Neutrophil (primary cell): ENCODE measurements around the gene TMIE.
"Not testable (repeated sequence)": the region's sequence is repeated elsewhere in the genome, so short reads cannot be mapped to it uniquely, and the experiment has no call there.

Source experiments
- H3K27ac ChIP-seq: fragments of 200-600 bp; sonication (generic); 2 replicates; pipeline ENCODE4 v1.5.1; 2016; ENCODE audit warnings: mild to moderate bottlenecking, moderate library complexity
- H3K27me3 ChIP-seq: fragments of 200-600 bp; sonication (generic); 2 replicates; pipeline ENCODE4 v1.6.0; 2016; ENCODE audit warnings: mild to moderate bottlenecking
- H3K36me3 ChIP-seq: fragments of 200-600 bp; sonication (generic); 2 replicates; pipeline ENCODE4 v1.5.1; 2017
- H3K4me1 ChIP-seq, 2 experiments: fragments of 200-600 bp in 1 of 2; sonication (generic) in 1 of 2; 1 replicate in 1 of 2; 2 replicates in 1 of 2; pipeline versions ENCODE4 v1.5.1 to v1.6.1; 2013 to 2016; ENCODE audit warnings: low read depth in 1 of 2, low read length in 1 of 2, mild to moderate bottlenecking in 1 of 2, moderate library complexity in 1 of 2; ENCODE audit not compliant: control insufficient read depth in 1 of 2, insufficient read depth in 1 of 2
- H3K4me3 ChIP-seq, 2 experiments: fragments of 200-600 bp in 1 of 2; sonication (generic) in 1 of 2; 1 replicate in 1 of 2; 2 replicates in 1 of 2; pipeline ENCODE4 v1.5.1; 2013 to 2016; ENCODE audit warnings: low read depth in 1 of 2, low read length in 1 of 2, mild to moderate bottlenecking in 1 of 2, moderate library complexity in 1 of 2
- H3K9me3 ChIP-seq: fragments of 200-600 bp; sonication (generic); 2 replicates; pipeline ENCODE4 v1.5.1; 2016
- CTCF ChIP-seq: fragments of 200-600 bp; sonication (generic); IDR thresholded peaks from 2 replicates; pipeline ENCODE4 v1.5.1; 2016; ENCODE audit warnings: antibody characterized with exemption

Gene TMIE

GRCh38 chr3:46750555-46751038, 49.4 kb downstream of the TMIE start:
- no peak overlapping the region for H3K27ac ChIP-seq
- H3K4me1 ChIP-seq, result no peaks in the 10 kb centered on the region
- no peak for TF ChIP-seq CTCF
- no peaks in the 10 kb centered on the region for H3K36me3 ChIP-seq
- no peak overlapping the region for H3K4me3 ChIP-seq
- no peaks in the 10 kb centered on the region for H3K27me3 ChIP-seq
- no peaks in the 10 kb centered on the region for H3K9me3 ChIP-seq

- not testable (repeated sequence) for H3K36me3 ChIP-seq, H3K27me3 ChIP-seq, H3K4me1 ChIP-seq
Observed at GRCh38 chr3:46753127-46753526, 51.9 kb downstream of the TMIE start.

GRCh38 chr3:46755646-46756045, 54.5 kb downstream of the TMIE start:
- H3K27me3 ChIP-seq, result no peaks in the 10 kb centered on the region
- H3K4me3 ChIP-seq, result no peak overlapping the region
- TF ChIP-seq CTCF, result no peak
- no peaks in the 10 kb centered on the region for H3K36me3 ChIP-seq
- no peaks in the 10 kb centered on the region for H3K4me1 ChIP-seq
- H3K9me3 ChIP-seq, result no peaks in the 10 kb centered on the region
- H3K27ac ChIP-seq, result no peak overlapping the region

More at GRCh38 chr3:46753127-46753526, 51.9 kb downstream of the TMIE start:
- H3K9me3 ChIP-seq, H3K27ac ChIP-seq, H3K4me3 ChIP-seq: not testable (repeated sequence)

GRCh38 chr3:46756642-46757041, 55.5 kb downstream of the TMIE start:
- Histone ChIP-seq H3K4me3 (no peak overlapping the region), H3K9me3 (no peaks in the 10 kb centered on the region), H3K4me1 (no peaks in the 10 kb centered on the region), H3K27me3 (no peaks in the 10 kb centered on the region), H3K36me3 (no peaks in the 10 kb centered on the region), H3K27ac (no peak overlapping the region)
- TF ChIP-seq CTCF, result no peak

GRCh38 chr3:46759239-46760167, 58.3 kb downstream of the TMIE start:
- Histone ChIP-seq H3K4me3 (no peak overlapping the region), H3K9me3 (no peaks in the 10 kb centered on the region), H3K27ac (no peak overlapping the region), H3K4me1 (no peaks in the 10 kb centered on the region), H3K36me3 (no peaks in the 10 kb centered on the region), H3K27me3 (no peaks in the 10 kb centered on the region)
- TF ChIP-seq CTCF, result no peak
